ENCODE data around the gene RAB4B.
"Not testable (repeated sequence)": the region's sequence is repeated elsewhere in the genome, so short reads cannot be mapped to it uniquely, and the experiment has no call there.

Gene RAB4B

GRCh38 chr19:40825460-40826095 lies 47.5 kb downstream of the RAB4B start:
- not testable (repeated sequence) for DNase-seq

- peak in 1 of 2 experiments; percentile 19 for DNase-seq
Measured at GRCh38 chr19:40826312-40826698, 48.3 kb downstream of the RAB4B start.

GRCh38 chr19:40826699-40827385 lies 48.8 kb downstream of the RAB4B start:
- DNase-seq = not testable (repeated sequence)

- DNase-seq = no peak
Measured at GRCh38 chr19:40827386-40828247, 49.6 kb downstream of the RAB4B start.

GRCh38 chr19:40829205-40829604 lies 51.2 kb downstream of the RAB4B start:
- DNase-seq = no peak

- DNase-seq = not testable (repeated sequence)
Measured at GRCh38 chr19:40830741-40831140, 52.7 kb downstream of the RAB4B start.

- DNase-seq = no peak
Measured at GRCh38 chr19:40831502-40832430, 53.7 kb downstream of the RAB4B start.

GRCh38 chr19:40832431-40832790 lies 54.4 kb downstream of the RAB4B start:
- DNase-seq = not testable (repeated sequence)

- DNase-seq = not testable (repeated sequence)
Measured at GRCh38 chr19:40833728-40834533, 55.9 kb downstream of the RAB4B start.

GRCh38 chr19:40836754-40837429 lies 58.8 kb downstream of the RAB4B start:
- DNase-seq = peak in 1 of 2 experiments; percentile 7

- DNase-seq = not testable (repeated sequence)
Measured at GRCh38 chr19:40838477-40838876, 60.4 kb downstream of the RAB4B start.

GRCh38 chr19:40842012-40842411 lies 64.0 kb downstream of the RAB4B start:
- DNase-seq = not testable (repeated sequence)

- DNase-seq = not testable (repeated sequence)
Measured at GRCh38 chr19:40842997-40843652, 65.1 kb downstream of the RAB4B start.

GRCh38 chr19:40843653-40844052 lies 65.6 kb downstream of the RAB4B start:
- DNase-seq = peak; percentile 82 to 85
